Endothelial cell (in vitro differentiated cells): ENCODE results near the gene SAMD13. TPM values are rescaled to one million over a fixed set of nuclear protein-coding genes. Genes with fewer than 3 reads are reported as not detected.

ENCODE experiments used
- DNase-seq: peaks from one replicate; pipeline ENCODE4 v3.0.0; 2021; ENCODE audit warnings: low spot score
- H3K27ac Mint-ChIP-seq: one replicate; pipeline ENCODE4 v1.8.0; 2021; ENCODE audit warnings: mixed read lengths, inconsistent platforms; ENCODE audit not compliant: unreplicated experiment
- H3K27me3 Mint-ChIP-seq: one replicate; pipeline ENCODE4 v1.8.0; 2021; ENCODE audit warnings: mild to moderate bottlenecking, moderate library complexity, mixed read lengths, inconsistent platforms; ENCODE audit not compliant: unreplicated experiment
- H3K36me3 Mint-ChIP-seq: one replicate; pipeline ENCODE4 v1.8.0; 2021; ENCODE audit warnings: mild to moderate bottlenecking, low read depth, mixed read lengths, inconsistent platforms; ENCODE audit not compliant: unreplicated experiment
- H3K4me1 Mint-ChIP-seq: one replicate; pipeline ENCODE4 v1.8.0; 2021; ENCODE audit warnings: mild to moderate bottlenecking, mixed read lengths, inconsistent platforms; ENCODE audit not compliant: unreplicated experiment
- H3K4me3 Mint-ChIP-seq: one replicate; pipeline ENCODE4 v1.8.0; 2021; ENCODE audit warnings: mild to moderate bottlenecking, mixed read lengths, inconsistent platforms; ENCODE audit not compliant: unreplicated experiment
- H3K9me3 Mint-ChIP-seq: one replicate; pipeline ENCODE4 v1.8.0; 2021; ENCODE audit warnings: mixed read lengths, inconsistent platforms; ENCODE audit not compliant: unreplicated experiment
- total RNA-seq: library from RNA; stranded (reverse); fragmentation: NEBNext Ultra II Directional; extraction: Animal tissue kit (Norgen Biotek cat#: 25700); gene quantifications from one replicate; pipeline ENCODE4 v1.2.1, GENCODE V29; 2021; ENCODE audit not compliant: unreplicated experiment
- TF ChIP-seq, protein P1 (sequence below): fragments of 200-600 bp; sonication (generic); IDR thresholded peaks from one replicate; pipeline ENCODE4 v1.5.0; 2021; ENCODE audit warnings: antibody characterized with exemption; ENCODE audit not compliant: unreplicated experiment

SAMD13 gene
- total RNA-seq, 1 donor from 2014 or later: 1.8 TPM

GRCh38 chr1:84367219-84367618 lies 65.7 kb downstream of the SAMD13 start:
- peaks cover 4% of the 10 kb centered on the region for H3K4me1 Mint-ChIP-seq
- no peaks in the 10 kb centered on the region for H3K36me3 Mint-ChIP-seq
- H3K4me3 Mint-ChIP-seq: no peak overlapping the region
- no peaks in the 10 kb centered on the region for H3K9me3 Mint-ChIP-seq
- peaks cover 2% of the 10 kb centered on the region for H3K27me3 Mint-ChIP-seq
- TF ChIP-seq, protein P1, sequence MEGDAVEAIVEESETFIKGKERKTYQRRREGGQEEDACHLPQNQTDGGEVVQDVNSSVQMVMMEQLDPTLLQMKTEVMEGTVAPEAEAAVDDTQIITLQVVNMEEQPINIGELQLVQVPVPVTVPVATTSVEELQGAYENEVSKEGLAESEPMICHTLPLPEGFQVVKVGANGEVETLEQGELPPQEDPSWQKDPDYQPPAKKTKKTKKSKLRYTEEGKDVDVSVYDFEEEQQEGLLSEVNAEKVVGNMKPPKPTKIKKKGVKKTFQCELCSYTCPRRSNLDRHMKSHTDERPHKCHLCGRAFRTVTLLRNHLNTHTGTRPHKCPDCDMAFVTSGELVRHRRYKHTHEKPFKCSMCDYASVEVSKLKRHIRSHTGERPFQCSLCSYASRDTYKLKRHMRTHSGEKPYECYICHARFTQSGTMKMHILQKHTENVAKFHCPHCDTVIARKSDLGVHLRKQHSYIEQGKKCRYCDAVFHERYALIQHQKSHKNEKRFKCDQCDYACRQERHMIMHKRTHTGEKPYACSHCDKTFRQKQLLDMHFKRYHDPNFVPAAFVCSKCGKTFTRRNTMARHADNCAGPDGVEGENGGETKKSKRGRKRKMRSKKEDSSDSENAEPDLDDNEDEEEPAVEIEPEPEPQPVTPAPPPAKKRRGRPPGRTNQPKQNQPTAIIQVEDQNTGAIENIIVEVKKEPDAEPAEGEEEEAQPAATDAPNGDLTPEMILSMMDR: no peak
- no peak for DNase-seq
- H3K27ac Mint-ChIP-seq: no peak overlapping the region

GRCh38 chr1:84368441-84368840 lies 66.9 kb downstream of the SAMD13 start:
- peaks cover 5% of the 10 kb centered on the region for H3K27me3 Mint-ChIP-seq
- H3K4me3 Mint-ChIP-seq: no peak overlapping the region
- no peaks in the 10 kb centered on the region for H3K36me3 Mint-ChIP-seq
- H3K27ac Mint-ChIP-seq: no peak overlapping the region
- no peaks in the 10 kb centered on the region for H3K4me1 Mint-ChIP-seq
- TF ChIP-seq, protein P1: no peak
- no peak for DNase-seq
- H3K9me3 Mint-ChIP-seq: no peaks in the 10 kb centered on the region

- DNase-seq: no peak
- H3K36me3 Mint-ChIP-seq: no peaks in the 10 kb centered on the region
- no peaks in the 10 kb centered on the region for H3K9me3 Mint-ChIP-seq
- TF ChIP-seq, protein P1: no peak
- peaks cover 5% of the 10 kb centered on the region for H3K27me3 Mint-ChIP-seq
- no peak overlapping the region for H3K27ac Mint-ChIP-seq
- no peaks in the 10 kb centered on the region for H3K4me1 Mint-ChIP-seq
- no peak overlapping the region for H3K4me3 Mint-ChIP-seq
Measured at GRCh38 chr1:84370266-84370665, 68.8 kb downstream of the SAMD13 start.

- peaks cover 5% of the 10 kb centered on the region for H3K27me3 Mint-ChIP-seq
- no peaks in the 10 kb centered on the region for H3K9me3 Mint-ChIP-seq
- H3K27ac Mint-ChIP-seq: no peak overlapping the region
- no peak overlapping the region for H3K4me3 Mint-ChIP-seq
- DNase-seq: no peak
- H3K36me3 Mint-ChIP-seq: no peaks in the 10 kb centered on the region
- TF ChIP-seq, protein P1: no peak
- no peaks in the 10 kb centered on the region for H3K4me1 Mint-ChIP-seq
Measured at GRCh38 chr1:84370831-84371394, 69.4 kb downstream of the SAMD13 start.

- H3K27me3 Mint-ChIP-seq: peaks cover 5% of the 10 kb centered on the region
- H3K36me3 Mint-ChIP-seq: no peaks in the 10 kb centered on the region
- DNase-seq: no peak
- no peaks in the 10 kb centered on the region for H3K4me1 Mint-ChIP-seq
- no peaks in the 10 kb centered on the region for H3K9me3 Mint-ChIP-seq
- TF ChIP-seq, protein P1: no peak
- no peak overlapping the region for H3K27ac Mint-ChIP-seq
- no peak overlapping the region for H3K4me3 Mint-ChIP-seq
Measured at GRCh38 chr1:84373436-84374141, 72.1 kb downstream of the SAMD13 start.
